ENCODE measurements around the gene TIMELESS.
"Not testable (repeated sequence)": the region's sequence is repeated elsewhere in the genome, so short reads cannot be mapped to it uniquely, and the experiment has no call there.

Gene TIMELESS

DNA sequence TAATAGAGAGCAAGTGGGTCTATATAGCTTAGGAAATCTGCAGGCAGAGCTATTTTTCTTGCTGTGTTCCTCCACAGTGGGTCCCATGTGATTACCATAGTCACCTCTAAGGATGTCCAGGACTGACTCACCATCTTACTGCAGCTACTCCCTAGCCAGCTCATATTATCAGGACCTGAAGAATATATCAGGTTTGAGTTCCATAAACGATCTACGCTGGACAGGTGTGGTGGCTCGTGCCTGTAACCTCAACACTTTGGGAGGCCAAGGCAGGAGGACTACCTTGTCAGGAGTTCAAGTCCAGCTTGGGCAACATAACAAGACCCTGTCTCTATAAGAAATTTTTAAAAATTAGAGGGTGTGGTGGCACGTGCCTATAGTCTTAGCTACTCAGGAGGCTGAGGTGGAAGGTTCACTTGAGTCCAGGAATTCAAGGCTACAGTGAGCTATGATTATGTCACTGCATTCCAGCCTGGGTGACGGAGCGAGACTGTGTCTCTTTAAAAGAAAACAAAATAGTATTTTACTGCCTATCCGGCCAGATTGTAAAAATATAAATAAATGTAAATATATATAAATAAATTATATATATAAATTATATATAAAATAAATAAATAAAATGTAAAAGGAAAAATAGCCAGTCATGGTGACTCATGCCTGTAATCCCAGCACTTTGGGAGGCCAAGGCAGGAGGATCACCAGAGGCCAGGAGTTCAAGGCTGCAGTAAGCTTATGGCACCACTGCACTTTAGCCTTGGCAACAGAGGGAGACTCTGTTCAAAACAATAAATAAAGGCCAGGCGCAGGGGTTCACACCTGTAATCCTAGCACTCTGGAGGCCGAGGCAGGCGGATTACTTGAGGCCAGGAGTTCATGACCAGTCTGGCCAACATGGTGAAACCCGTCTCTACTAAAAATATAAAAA is 12.3 kb upstream of the TIMELESS start:
- no peak for DNase-seq

GRCh38 chr12:56457817-56458216 is 8.6 kb upstream of the TIMELESS start:
- DNase-seq: no peak

DNA sequence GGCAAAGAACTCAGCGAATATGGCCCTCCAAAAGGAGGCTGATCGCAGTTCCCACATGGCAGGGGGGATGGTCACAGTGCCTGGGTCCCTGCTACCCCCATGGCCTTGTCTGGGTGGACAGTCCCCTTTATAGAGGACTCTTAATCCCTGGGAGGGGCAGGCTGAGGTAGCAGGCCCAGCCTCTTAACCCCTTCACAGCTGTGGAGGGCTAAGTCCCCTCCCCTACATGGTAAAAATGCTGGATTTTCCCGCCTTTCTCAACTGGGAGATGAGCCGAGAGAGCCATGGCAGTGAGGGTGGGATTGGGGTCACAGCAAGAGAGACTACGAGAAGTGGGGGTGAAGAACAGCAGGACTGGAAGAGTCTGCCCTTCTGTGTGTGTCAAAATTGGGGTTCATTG is 5.3 kb upstream of the TIMELESS start, which contains the start of gene MIP:
MIP (minus strand) TSS at position 101 of the 400 bp plus-strand sequence; CDS start at position 57, 44 bp downstream.
- DNase-seq: no peak

DNA sequence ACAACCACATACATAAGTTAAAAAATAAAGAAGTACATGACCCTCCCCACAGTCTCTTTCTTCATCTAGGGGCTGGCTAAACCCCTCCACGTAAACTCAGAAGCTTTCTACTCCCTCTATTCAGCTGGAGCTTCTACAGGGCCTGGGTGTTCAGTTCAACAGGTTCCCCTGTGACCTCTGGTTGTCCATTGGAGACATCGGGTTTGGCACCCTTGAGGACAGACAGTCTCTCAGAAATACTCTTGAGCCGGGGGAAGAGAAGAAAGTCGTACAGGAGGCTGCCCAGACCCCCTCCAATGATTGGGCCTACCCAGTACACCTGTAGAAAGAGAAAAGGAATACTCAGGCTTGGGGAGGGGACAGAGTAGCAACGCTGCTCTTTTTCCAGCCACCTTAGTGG is 1.9 kb upstream of the TIMELESS start:
- DNase-seq: no peak

DNA sequence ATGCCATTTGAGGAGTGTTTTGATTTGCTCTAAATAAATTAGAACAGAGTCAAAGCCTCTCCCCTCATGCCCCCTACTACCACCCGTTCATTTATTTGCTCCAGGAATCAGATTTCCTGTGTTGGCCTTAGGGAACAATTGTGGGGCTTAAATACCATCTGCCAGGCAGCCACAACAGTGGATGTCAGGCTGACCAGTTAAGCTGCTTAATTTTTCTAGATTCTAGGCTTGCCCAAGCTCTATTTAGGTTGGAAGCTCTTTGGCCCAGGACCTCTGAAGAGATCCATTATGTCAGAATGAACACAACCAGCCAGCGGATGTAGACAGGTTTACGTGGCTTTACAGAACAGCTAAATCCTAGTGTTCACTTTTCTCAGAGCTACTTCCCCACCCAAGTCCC is 1.0 kb upstream of the TIMELESS start:
- no peak for DNase-seq

GRCh38 chr12:56449622-56449984 is 377 bp upstream of the TIMELESS start:
- no peak for DNase-seq

- DNase-seq: not testable (repeated sequence)
Measured at GRCh38 chr12:56443208-56443607, 6.0 kb downstream of the TIMELESS start.

DNA sequence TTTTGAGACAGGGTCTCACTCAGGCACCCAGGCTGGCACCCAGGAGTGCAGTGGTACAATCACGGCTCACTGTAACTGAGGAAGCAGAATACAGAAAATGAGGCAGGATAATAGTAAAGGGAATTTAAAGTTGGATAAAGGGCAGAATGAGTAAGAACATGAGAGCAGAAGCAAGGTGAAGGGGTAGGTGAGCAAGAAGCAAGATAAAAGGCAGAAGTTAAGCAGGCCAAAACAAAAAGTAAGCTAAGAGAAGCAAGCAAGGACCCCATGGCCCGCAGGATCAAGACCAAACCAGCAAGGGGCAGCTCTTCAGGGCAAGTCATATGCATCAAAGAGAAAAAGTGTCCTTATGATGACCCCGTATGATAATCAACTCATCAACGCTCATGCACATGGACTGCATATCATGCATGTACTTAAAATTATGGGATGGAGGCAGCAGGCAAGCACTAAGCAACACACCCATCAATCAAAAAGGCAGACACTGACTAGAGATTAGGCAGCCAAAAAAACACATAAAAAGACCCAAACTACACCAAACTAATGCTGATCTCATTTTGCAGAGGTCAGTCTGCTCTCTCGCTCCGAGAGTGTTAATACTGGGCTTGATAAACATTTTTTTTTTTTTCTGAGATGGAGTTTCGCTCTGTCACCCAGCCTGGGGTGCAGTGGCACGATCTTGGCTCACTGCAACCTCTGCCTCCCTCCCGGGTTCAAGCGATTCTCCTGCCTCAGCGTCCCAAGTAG is 11.6 kb downstream of the TIMELESS start:
- DNase-seq: no peak

- no peak for DNase-seq
Measured at GRCh38 chr12:56434828-56435227, 14.4 kb downstream of the TIMELESS start.

DNA sequence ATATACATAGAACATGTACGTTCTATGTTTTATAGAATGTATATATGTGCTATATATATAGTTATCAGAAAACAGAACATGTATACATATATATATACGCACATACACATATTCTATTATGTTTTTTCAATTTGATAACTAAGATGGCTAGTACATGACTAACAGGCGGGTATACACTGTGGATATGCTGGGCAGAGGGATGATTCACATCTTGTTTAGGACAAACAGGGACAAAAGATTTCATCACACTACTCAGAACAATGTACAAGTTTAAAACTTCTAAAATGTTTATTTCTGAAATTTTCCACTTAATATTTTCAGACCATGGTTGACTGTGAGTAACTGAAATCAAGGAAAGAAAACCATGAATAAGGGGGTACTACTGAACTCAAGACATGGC is 17.4 kb downstream of the TIMELESS start:
- DNase-seq: no peak

GRCh38 chr12:56431288-56431687 is 17.9 kb downstream of the TIMELESS start:
- DNase-seq: no peak

DNA sequence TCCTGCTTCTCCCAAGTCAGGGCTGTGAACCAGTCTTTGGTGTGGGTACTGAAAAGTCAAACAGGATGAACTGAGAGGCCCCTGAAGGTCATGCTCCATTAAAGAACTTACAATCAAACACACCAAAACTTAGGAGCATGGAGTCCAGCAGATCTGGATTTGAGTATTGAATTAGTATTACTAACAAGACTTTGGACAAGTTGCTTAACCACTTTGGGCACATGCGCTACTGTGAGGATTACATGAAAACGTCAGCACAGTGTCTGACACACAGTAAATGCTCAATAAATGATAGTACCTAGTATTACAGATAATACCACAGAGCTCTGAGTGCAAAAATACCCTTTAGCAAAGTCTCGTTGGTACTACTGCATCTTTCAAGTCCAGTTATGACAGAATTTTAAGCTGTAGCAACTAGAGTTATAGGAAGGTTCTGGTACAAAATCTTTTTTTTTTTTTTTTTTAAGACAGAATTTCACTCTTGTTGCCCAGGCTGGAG is 23.2 kb downstream of the TIMELESS start:
- DNase-seq: no peak

DNA sequence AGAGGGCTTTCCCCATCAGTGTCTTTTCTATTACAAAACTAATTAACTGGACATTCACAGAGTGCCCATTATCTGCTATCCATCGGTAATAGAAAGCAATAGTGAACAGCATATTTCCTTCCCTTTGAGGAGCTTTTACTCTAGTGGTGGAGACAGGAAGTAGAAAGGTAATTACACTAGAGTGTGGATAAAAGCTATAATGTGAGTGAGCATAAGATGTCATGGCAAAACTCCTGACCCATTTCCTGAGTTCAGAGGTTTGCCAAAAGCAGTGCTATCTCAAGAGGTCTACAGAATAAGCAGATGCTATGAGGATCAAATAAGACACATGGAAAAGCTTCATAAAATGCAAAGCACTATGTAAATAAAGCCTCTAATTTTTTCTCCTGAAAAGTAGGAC is 24.0 kb downstream of the TIMELESS start:
- DNase-seq: no peak

- DNase-seq: no peak
Measured at GRCh38 chr12:56420411-56420810, 28.8 kb downstream of the TIMELESS start.

DNA sequence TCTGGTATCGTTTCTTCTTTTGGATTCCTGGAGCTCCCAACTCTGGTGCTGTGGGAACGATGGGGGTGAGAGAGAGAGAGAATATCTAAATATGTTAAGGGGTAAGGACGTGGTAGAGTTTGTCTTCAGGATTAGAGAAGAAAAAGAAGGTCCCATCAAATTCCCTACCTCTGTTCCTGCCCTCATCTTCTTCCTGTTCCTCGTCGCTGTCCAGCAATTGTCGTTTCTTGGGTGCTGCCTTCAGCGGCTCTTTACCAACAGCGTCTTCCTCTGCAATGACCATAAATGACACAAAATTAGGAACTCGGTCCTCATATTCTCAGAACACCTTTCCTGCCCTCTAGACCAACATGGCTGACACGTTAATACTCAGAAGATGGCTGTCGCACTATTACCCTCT is 31.5 kb downstream of the TIMELESS start:
- DNase-seq: no peak

- no peak for DNase-seq
Measured at GRCh38 chr12:56414401-56414800, 34.8 kb downstream of the TIMELESS start.

GRCh38 chr12:56413392-56413791 is 35.8 kb downstream of the TIMELESS start:
- no peak for DNase-seq

DNA sequence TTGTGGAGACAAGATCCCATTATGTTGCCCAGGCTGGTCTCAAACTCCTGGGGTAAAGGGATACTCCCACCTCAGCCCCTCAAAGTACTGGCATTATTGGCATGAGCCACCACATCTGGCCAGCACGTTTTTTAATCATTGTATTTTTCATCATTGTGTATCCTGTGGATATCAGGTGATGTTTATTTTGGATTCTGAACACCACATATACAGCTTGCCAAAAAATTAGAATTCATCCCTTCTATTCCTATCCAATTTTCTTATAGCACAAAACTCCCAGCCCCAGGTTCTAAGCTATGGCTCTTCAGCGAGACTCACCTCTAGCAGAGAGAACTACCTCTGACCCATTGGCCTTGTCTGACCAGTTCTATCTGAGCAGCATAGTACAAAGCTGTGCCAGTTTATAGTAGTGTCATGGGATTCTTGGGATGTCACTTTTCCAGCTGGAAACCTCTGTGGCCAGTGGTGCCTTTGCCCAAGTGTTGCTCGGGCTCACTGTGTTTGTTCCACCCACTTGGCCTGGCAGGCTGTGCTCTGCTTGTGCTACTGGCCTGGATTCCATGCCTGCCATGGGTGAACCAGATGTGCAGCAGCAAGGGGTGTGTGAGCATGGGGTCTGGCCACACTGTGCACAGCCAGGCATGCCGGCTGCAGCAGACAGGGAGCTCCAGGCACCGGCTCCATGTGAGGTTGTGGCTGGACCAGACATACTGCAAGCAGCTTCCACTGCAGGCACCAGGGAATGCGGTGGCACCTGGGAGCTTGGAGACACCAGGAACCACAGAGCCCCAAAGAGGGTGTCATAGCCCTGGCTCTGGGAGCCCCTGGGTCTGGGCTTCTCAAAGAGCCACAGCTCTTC is 37.2 kb downstream of the TIMELESS start:
- no peak for DNase-seq

DNA sequence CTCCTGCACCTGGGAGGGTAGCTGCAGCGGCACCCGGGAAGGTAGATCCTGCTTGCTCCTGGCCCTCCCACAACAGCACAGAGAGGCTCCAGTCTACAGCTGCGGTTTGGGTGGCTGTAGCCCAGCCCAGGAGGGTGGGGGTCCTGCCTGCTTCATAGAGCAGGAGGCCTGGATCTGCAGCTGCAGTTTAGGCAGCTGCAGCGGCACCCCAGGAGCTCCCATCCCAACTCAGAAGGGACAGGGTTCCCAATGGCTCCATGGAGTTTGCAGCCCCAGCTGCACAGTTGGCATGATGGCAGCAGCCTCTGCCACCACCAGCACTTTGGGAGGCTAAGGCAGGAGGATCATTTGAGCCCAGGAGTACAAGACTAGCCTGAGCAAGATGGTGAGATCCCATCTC is 38.5 kb downstream of the TIMELESS start:
- DNase-seq: no peak

- DNase-seq: no peak
Measured at GRCh38 chr12:56408799-56409417, 40.3 kb downstream of the TIMELESS start.

DNA sequence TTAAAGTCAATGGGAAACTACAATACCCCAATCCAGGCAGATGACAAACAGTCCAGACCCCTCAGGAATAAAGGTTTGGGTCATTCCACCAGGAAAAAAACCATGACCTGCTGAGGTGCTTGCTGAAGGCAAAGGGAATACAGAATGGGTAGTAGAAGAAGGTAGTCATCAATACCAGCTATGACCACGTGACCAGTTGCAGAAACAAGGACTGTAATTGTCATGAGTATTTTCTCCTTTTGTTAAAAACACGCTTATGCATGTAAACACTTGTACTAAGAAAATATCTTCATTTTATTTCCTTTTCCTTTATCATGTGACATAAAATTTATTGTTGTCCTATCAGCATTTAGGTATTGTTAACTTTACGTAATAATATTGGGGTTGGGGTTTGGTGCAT is 45.0 kb downstream of the TIMELESS start:
- not testable (repeated sequence) for DNase-seq

DNA sequence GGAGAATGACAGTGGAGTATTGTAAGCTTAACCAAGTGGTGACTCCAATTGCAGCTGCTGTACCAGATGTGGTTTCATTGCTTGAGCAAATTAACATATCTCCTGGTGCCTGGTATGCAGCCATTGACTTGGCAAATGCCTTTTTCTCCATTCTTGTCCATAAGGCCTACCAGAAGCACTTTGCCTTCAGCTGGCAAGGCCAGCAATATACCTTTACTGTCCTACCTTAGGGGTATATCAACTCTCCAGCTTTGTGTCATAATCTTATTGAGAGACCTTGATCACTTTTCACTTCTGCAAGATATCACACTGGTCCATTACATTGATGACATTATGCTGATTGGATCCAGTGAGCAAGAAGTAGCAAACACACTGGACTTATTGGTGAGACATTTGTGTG is 47.6 kb downstream of the TIMELESS start:
- DNase-seq: not testable (repeated sequence)

Measured in COR-L47 (cell line).